HCT116 (cell line): ENCODE measurements around the gene TEX261. TPM values are rescaled to one million over a fixed set of nuclear protein-coding genes. Genes with fewer than 3 reads are reported as not detected.

Experiments used
- ATAC-seq: fragments of 200-7000 bp; cut with Tn5 transposase; 2 replicates; pipeline ENCODE4 v1.9.1; 2020; ENCODE audit warnings: mild to moderate bottlenecking, moderate library complexity
- BruUV-seq: library from RNA; stranded (reverse); fragments of 400-500 nt; replicated peaks from 2 replicates; lab custom pipeline; 2021; lab: Mats Ljungman, UMichigan
- CTCF ChIA-PET: fragments of 300-600 bp; sonication (Branson Sonifier 250); formaldehyde crosslinking; loops from one replicate; lab custom pipeline; 2021; ENCODE audit warnings: antibody characterized with exemption; lab: Charles Lee
- POLR2A ChIA-PET: fragments of 300-600, 350-600 bp; sonication (Branson Sonifier 250); formaldehyde crosslinking; loops from one replicate; lab custom pipeline; 2021; ENCODE audit warnings: antibody characterized with exemption; lab: Charles Lee
- RAD21 ChIA-PET, 2 experiments: fragments of 300-600 bp; sonication (Branson Sonifier 250); formaldehyde crosslinking; loops; one replicate each; lab custom pipeline; 2023; ENCODE audit warnings: low total read pairs in 2 of 2; ENCODE audit not compliant: uncharacterized antibody in 2 of 2, unreplicated experiment in 2 of 2, low non-redundant PET in 1 of 2; lab: Charles Lee
- DNase-seq: peaks from one replicate; pipeline ENCODE4 v3.0.0-alpha.2; 2010; ENCODE audit warnings: low read depth, low spot score
- H2AFZ ChIP-seq: fragments of 200-600 bp; shearing (Covaris generic), sonication (generic); 2 replicates; pipeline ENCODE4 v1.6.1; 2017; ENCODE audit warnings: low read depth, mixed run types, mixed read lengths, antibody characterized with exemption, low read length; ENCODE audit not compliant: poor library complexity, severe bottlenecking
- H3K27ac ChIP-seq: 2 replicates; pipeline ENCODE4 v1.5.1; 2012; ENCODE audit warnings: low read depth, low read length
- H3K27me3 ChIP-seq: fragments of 200-600 bp; sonication (generic); 2 replicates; pipeline ENCODE4 v1.6.1; 2016; ENCODE audit warnings: mixed run types, low read length, mixed read lengths; ENCODE audit not compliant: insufficient read depth
- H3K36me3 ChIP-seq, 2 experiments: fragments of 200-500 bp in 1 of 2; fragments of 200-600 bp in 1 of 2; sonication (Bioruptor generic) in 1 of 2; sonication (generic) in 1 of 2; 2 replicates each; pipeline versions ENCODE4 v1.5.1 to v1.6.1; 2014 to 2016; ENCODE audit warnings: low read length in 2 of 2, inconsistent platforms in 1 of 2, mixed read lengths in 1 of 2, mixed run types in 1 of 2; ENCODE audit not compliant: insufficient read depth in 2 of 2, control insufficient read depth in 1 of 2
- H3K4me1 ChIP-seq, 2 experiments: fragments of 200-600 bp in 1 of 2; sonication (generic) in 1 of 2; 2 replicates each; pipeline versions ENCODE4 v1.5.1 to v1.6.1; 2012 to 2017; ENCODE audit warnings: low read length in 2 of 2, inconsistent platforms in 1 of 2, mild to moderate bottlenecking in 1 of 2, mixed read lengths in 1 of 2, mixed run types in 1 of 2, moderate library complexity in 1 of 2; ENCODE audit not compliant: insufficient read depth in 2 of 2, control insufficient read depth in 1 of 2
- H3K4me2 ChIP-seq: fragments of 200-600 bp; sonication (generic); 2 replicates; pipeline ENCODE4 v1.6.1; 2017; ENCODE audit warnings: mixed run types, low read length, mixed read lengths
- H3K4me3 ChIP-seq, 2 experiments: fragments of 200-600 bp in 1 of 2; sonication (generic) in 1 of 2; replicated peaks in 1 of 2; 2 replicates each; pipeline ENCODE4 v1.5.1; 2011 to 2016; ENCODE audit warnings: low read length in 2 of 2, control low read depth in 1 of 2, low read depth in 1 of 2, mild to moderate bottlenecking in 1 of 2, mixed read lengths in 1 of 2, mixed run types in 1 of 2
- H3K79me2 ChIP-seq: fragments of 200-600 bp; sonication (generic); 2 replicates; pipeline ENCODE4 v1.6.1; 2017; ENCODE audit warnings: mild to moderate bottlenecking, mixed run types, low read length, moderate library complexity, mixed read lengths; ENCODE audit not compliant: insufficient read depth
- H3K9ac ChIP-seq: fragments of 200-600 bp; sonication (generic); 2 replicates; pipeline ENCODE4 v1.6.1; 2016; ENCODE audit warnings: low read length, mixed read lengths
- H3K9me2 ChIP-seq: fragments of 200-600 bp; sonication (generic), shearing (Covaris generic); 2 replicates; pipeline ENCODE4 v1.6.1; 2017; ENCODE audit warnings: mixed run types, mild to moderate bottlenecking, moderate library complexity; ENCODE audit not compliant: insufficient read depth
- H3K9me3 ChIP-seq, 2 experiments: fragments of 200-500 bp in 1 of 2; fragments of 200-600 bp in 1 of 2; sonication (Bioruptor generic) in 1 of 2; sonication (generic) in 1 of 2; 2 replicates each; pipeline ENCODE4 v1.6.1; 2014 to 2017; ENCODE audit warnings: low read length in 2 of 2, mixed read lengths in 2 of 2, inconsistent platforms in 1 of 2, low read depth in 1 of 2, mild to moderate bottlenecking in 1 of 2, mixed run types in 1 of 2, moderate library complexity in 1 of 2; ENCODE audit not compliant: control insufficient read depth in 1 of 2, insufficient read depth in 1 of 2
- H4K20me1 ChIP-seq: fragments of 200-600 bp; sonication (generic), shearing (Covaris generic); 2 replicates; pipeline ENCODE4 v1.6.1; 2017; ENCODE audit warnings: mixed run types, mild to moderate bottlenecking, moderate library complexity; ENCODE audit not compliant: insufficient read depth
- ATF3 ChIP-seq: IDR thresholded peaks from 2 replicates; pipeline ENCODE4 v1.6.1; 2012
- CEBPB ChIP-seq: IDR thresholded peaks from 2 replicates; pipeline ENCODE4 v1.6.1; 2012; ENCODE audit warnings: low read depth
- CTCF ChIP-seq, 3 experiments: fragments of 200-600 bp in 1 of 3; sonication (generic) in 1 of 3; IDR thresholded peaks in 2 of 3; conservative IDR thresholded peaks in 1 of 3; 2 replicates each; pipeline ENCODE4 v1.5.1; 2012 to 2017; ENCODE audit warnings: low read depth in 2 of 3, low read length in 2 of 3, antibody characterized with exemption in 1 of 3, borderline replicate concordance in 1 of 3, control low read depth in 1 of 3, mild to moderate bottlenecking in 1 of 3, mixed read lengths in 1 of 3, mixed run types in 1 of 3, moderate library complexity in 1 of 3; ENCODE audit not compliant: insufficient read depth in 1 of 3
- EGR1 ChIP-seq: IDR thresholded peaks from 2 replicates; pipeline ENCODE4 v1.6.1; 2012; ENCODE audit warnings: low read depth
- ELF1 ChIP-seq: IDR thresholded peaks from 2 replicates; pipeline ENCODE4 v1.6.1; 2012; ENCODE audit warnings: low read depth, borderline replicate concordance
- EZH2 ChIP-seq: fragments of 200-600 bp; sonication (generic); IDR thresholded peaks from 2 replicates; pipeline ENCODE4 v1.6.1; 2017; ENCODE audit warnings: antibody characterized with exemption, mixed run types
- EZH2phosphoT487 ChIP-seq: fragments of 200-600 bp; IDR thresholded peaks from 2 replicates; pipeline ENCODE4 v1.6.1; 2018; ENCODE audit warnings: antibody characterized with exemption, borderline replicate concordance
- FOSL1 ChIP-seq: IDR thresholded peaks from 2 replicates; pipeline ENCODE4 v1.6.1; 2012; ENCODE audit warnings: low read depth
- JUND ChIP-seq: IDR thresholded peaks from 2 replicates; pipeline ENCODE4 v1.6.1; 2012
- MAX ChIP-seq: IDR thresholded peaks from 2 replicates; pipeline ENCODE4 v1.6.1; 2012
- POLR2A ChIP-seq: IDR thresholded peaks from 2 replicates; pipeline ENCODE4 v1.7.0; 2011; ENCODE audit warnings: borderline replicate concordance; ENCODE audit not compliant: insufficient read depth, insufficient read length; ENCODE audit errors: extremely low read depth
- POLR2AphosphoS5 ChIP-seq: IDR thresholded peaks from 2 replicates; pipeline ENCODE4 v1.6.1; 2011; ENCODE audit warnings: mild to moderate bottlenecking, low read depth, low read length, moderate library complexity
- RAD21 ChIP-seq: IDR thresholded peaks from 2 replicates; pipeline ENCODE4 v1.6.1; 2012; ENCODE audit warnings: low read depth, mild to moderate bottlenecking
- REST ChIP-seq: IDR thresholded peaks from 2 replicates; pipeline ENCODE4 v1.6.1; 2012; ENCODE audit warnings: low read depth
- SIN3A ChIP-seq: IDR thresholded peaks from 2 replicates; pipeline ENCODE4 v1.6.1; 2012; ENCODE audit warnings: low read depth
- SRF ChIP-seq: IDR thresholded peaks from 2 replicates; pipeline ENCODE4 v1.6.1; 2012; ENCODE audit warnings: low read depth
- TCF7L2 ChIP-seq: IDR thresholded peaks from 2 replicates; pipeline ENCODE4 v1.7.0; 2011; ENCODE audit warnings: borderline replicate concordance, inconsistent platforms; ENCODE audit not compliant: insufficient read depth, insufficient read length; ENCODE audit errors: extremely low read depth
- YY1 ChIP-seq: IDR thresholded peaks from 2 replicates; pipeline ENCODE4 v1.6.1; 2011; ENCODE audit warnings: low read length, low read depth, moderate library complexity, mild to moderate bottlenecking; ENCODE audit not compliant: insufficient replicate concordance; ENCODE audit errors: extremely low read depth
- ZFX ChIP-seq: fragments of 450-650 bp; IDR thresholded peaks from 2 replicates; pipeline ENCODE4 v1.6.1; 2017
- ZNF274 ChIP-seq: fragments of 200-500 bp; sonication (Bioruptor generic); IDR thresholded peaks from 2 replicates; pipeline ENCODE4 v1.6.1; 2014; ENCODE audit warnings: mild to moderate bottlenecking, low read depth, low read length, inconsistent platforms
- intact Hi-C: fragments of 100-400 bp; cut with micrococcal nuclease; formaldehyde crosslinking; loops from 2 replicates; pipeline ENCODE4 v1.10.0; 2022
- total RNA-seq: library from RNA; stranded (reverse); gene quantifications from one replicate; pipeline ENCODE4 v1.2.1, GENCODE V29; 2021; ENCODE audit not compliant: unreplicated experiment

TEX261 gene
- total RNA-seq, 1 experiment from 2014 or later = 37.9 TPM

GRCh38 chr2:70944111-70944690 is 50.5 kb downstream of the TEX261 start:
- RAD21 ChIA-PET = no interaction called here
- POLR2A ChIA-PET = no interaction called here
- no TSS peak for BruUV-seq

More at GRCh38 chr2:70944111-70944690, 50.5 kb downstream of the TEX261 start:
- H3K9me2 ChIP-seq = no peaks in the 10 kb centered on the region
- no peaks in the 10 kb centered on the region for H3K27me3 ChIP-seq
- intact Hi-C loops = loop anchor here (10.0 kb wide), 1 partner anchor 639 kb away; the partner anchor contains the start of gene FAM136A
- H2AFZ ChIP-seq = no peak overlapping the region
- H3K4me3 ChIP-seq = no peak overlapping the region
- DNase-seq (no peak), ATAC-seq (no peak)
- no peak overlapping the region for H3K27ac ChIP-seq
- H3K9ac ChIP-seq = no peak overlapping the region
- no peaks in the 10 kb centered on the region for H4K20me1 ChIP-seq
- no peaks in the 10 kb centered on the region for H3K9me3 ChIP-seq
- CTCF ChIA-PET = no interaction called here
- peaks cover 16 to 34% of the 10 kb centered on the region in 2 experiments for H3K4me1 ChIP-seq
- H3K79me2 ChIP-seq = no peaks in the 10 kb centered on the region; the same call in 1 of the 2 replicates
- TF ChIP-seq YY1 (no peak), POLR2A (no peak), FOSL1 (no peak), POLR2AphosphoS5 (no peak), EGR1 (no peak), TCF7L2 (no peak), EZH2 (no peak), JUND (no peak), RAD21 (no peak), MAX (no peak), EZH2phosphoT487 (no peak), ZNF274 (no peak), CTCF (IDR thresholded peaks at IDR 0.05 in 2 of 3, conservative IDR thresholded peaks at IDR 0.05 in 1 of 3; ENCODE audit: borderline replicate concordance in 1 of 3, insufficient read depth in 1 of 3, low read depth in 2 of 3, low read length in 2 of 3) (no peak), ATF3 (no peak), ELF1 (no peak), CEBPB (no peak), ZFX (no peak), SIN3A (no peak), SRF (no peak), REST (no peak)
- H3K4me2 ChIP-seq = no peak overlapping the region
- H3K36me3 ChIP-seq = no peaks in the 10 kb centered on the region; a peak in 1 of 4 replicates
